ENCODE data around the gene CACNA1A. TPM values are rescaled to one million over a fixed set of nuclear protein-coding genes. Genes with fewer than 3 reads are reported as not detected.

CACNA1A gene
- total and polyA plus RNA-seq, 2 of the 4 experiments (the other 2 are of a cell fraction), result 5.9 to 15.0 TPM

- Histone ChIP-seq H3K4ac (ENCODE audit: low read depth, low read length) (no peak overlapping the region), H2AFZ (replicated peaks; ENCODE audit: low read length, poor library complexity) (no peak overlapping the region), H4K5ac (ENCODE audit: low read depth, low read length) (no peak overlapping the region), H3K14ac (replicated peaks; ENCODE audit: low read depth, low read length) (no peak overlapping the region), H3K4me3 (ENCODE audit: insufficient read depth, low read depth, low read length) (no peak overlapping the region), H3K23ac (ENCODE audit: low read depth, low read length) (no peak overlapping the region), H4K8ac (ENCODE audit: low read depth in 2 of 2, low read length in 2 of 2) (no peak overlapping the region), H3K27ac (ENCODE audit: insufficient read depth, low read length) (no peak overlapping the region), H3K4me2 (ENCODE audit: low read depth, low read length) (no peak overlapping the region), H3K36me3 (ENCODE audit: control insufficient read depth, insufficient read depth, low read length) (no peaks in the 10 kb centered on the region), H3K18ac (ENCODE audit: low read depth, low read length) (no peak overlapping the region), H2BK20ac (ENCODE audit: low read depth, low read length) (no peak overlapping the region), H2BK120ac (ENCODE audit: low read depth, low read length) (no peak overlapping the region), H2BK5ac (ENCODE audit: low read depth, low read length, poor library complexity, severe bottlenecking) (no peak overlapping the region), H3K9me1 (ENCODE audit: insufficient read depth, low read length) (no peaks in the 10 kb centered on the region), H2AK5ac (ENCODE audit: low read depth, low read length) (no peak overlapping the region), H2AK9ac (replicated peaks; ENCODE audit: low read depth, low read length, poor library complexity) (no peak overlapping the region), H3K27me3 (ENCODE audit: control insufficient read depth, insufficient read depth, low read length) (no peaks in the 10 kb centered on the region), H3K9me3 (ENCODE audit: control insufficient read depth, insufficient read depth, low read length) (no peaks in the 10 kb centered on the region), H3K4me1 (ENCODE audit: control insufficient read depth, insufficient read depth, low read length) (no peaks in the 10 kb centered on the region), H3K79me1 (ENCODE audit: low read depth in 1 of 2, low read length in 2 of 2) (no peaks in the 10 kb centered on the region), H2BK15ac (ENCODE audit: low read depth, low read length) (no peak overlapping the region), H3K56ac (ENCODE audit: extremely low read depth, insufficient read depth, low read length) (no peak overlapping the region), H4K20me1 (ENCODE audit: insufficient read depth, low read length) (no peaks in the 10 kb centered on the region), H3K9ac (ENCODE audit: low read depth, low read length) (no peak overlapping the region), H4K91ac (ENCODE audit: insufficient read depth, low read depth, low read length) (no peak overlapping the region)
- dilution Hi-C loops (cut with HindIII; ENCODE audit: low sequenced_read_pairs, unreplicated experiment) (no loop called here), in situ Hi-C loops (cut with MboI; ENCODE audit: low sequenced_read_pairs) (loop anchor here (25.0 kb wide), 2 partner anchors 420 to 570 kb away; no protein-coding TSS in a partner anchor), intact Hi-C loops (cut with micrococcal nuclease) (no loop called here)
- ATAC-seq (ENCODE audit: low read depth) (no peak), DNase-seq (no peak)
- WGBS, 2 experiments (ENCODE audit: extremely low coverage in 2 of 2, insufficient read length in 1 of 2), result no CpG with 5 or more reads among the region's 3 CpGs
- ChIA-PET POLR2A (ENCODE audit: unreplicated experiment) (no interaction called here), CTCF (no interaction called here)
- no TSS peak for BruUV-seq (replicated peaks)
- TF ChIP-seq MAZ (IDR thresholded peaks at IDR 0.05; ENCODE audit: borderline replicate concordance, low read depth, low read length), result no peak
Observed at GRCh38 chr19:13291913-13292312, 214.4 kb downstream of the CACNA1A start.

All from IMR-90 (cell line).